Vagina (tissue), 2 donors: ENCODE results near the gene PRODH2. TPM values are rescaled to one million over a fixed set of nuclear protein-coding genes. Genes with fewer than 3 reads are reported as not detected.

Experiments used
- DNase-seq, 2 donors: peaks; one replicate each; pipeline ENCODE4 v3.0.0-alpha.2; 2017; ENCODE audit errors: extremely low spot score in 2 of 2
- H3K27ac ChIP-seq: fragments of 200-600 bp; sonication (generic); one replicate; pipeline ENCODE4 v1.5.1; 2019
- H3K27me3 ChIP-seq: fragments of 200-600 bp; sonication (generic); one replicate; pipeline ENCODE4 v1.5.1; 2019
- H3K36me3 ChIP-seq, 2 donors: fragments of 200-600 bp; sonication (generic); one replicate each; pipeline ENCODE4 v1.5.1; 2017 to 2019
- H3K4me1 ChIP-seq: fragments of 200-600 bp; sonication (generic); one replicate; pipeline ENCODE4 v1.5.1; 2019
- H3K4me3 ChIP-seq, 2 donors: fragments of 200-600 bp; sonication (generic); 1 replicate in 1 of 2; 2 replicates in 1 of 2; pipeline ENCODE4 v1.5.1; 2016 to 2019
- H3K9me3 ChIP-seq: fragments of 200-600 bp; sonication (generic); one replicate; pipeline ENCODE4 v1.5.1; 2019
- POLR2A ChIP-seq, 2 donors: fragments of 450-650 bp; IDR thresholded peaks; one replicate each; pipeline ENCODE4 v1.6.1; 2017; ENCODE audit warnings: antibody characterized with exemption in 2 of 2, mild to moderate bottlenecking in 2 of 2, moderate library complexity in 2 of 2
- POLR2AphosphoS5 ChIP-seq, 2 donors: sonication (generic); formaldehyde crosslinking; IDR thresholded peaks; one replicate each; pipeline ENCODE4 v1.9.0; 2017; ENCODE audit warnings: antibody characterized with exemption in 2 of 2, mild to moderate bottlenecking in 2 of 2, low read depth in 1 of 2; ENCODE audit not compliant: insufficient read depth in 1 of 2
- intact Hi-C: fragments of 100-400 bp; cut with DNase I; formaldehyde crosslinking; loops from one replicate; pipeline ENCODE4 v1.15.1; 2023
- total RNA-seq: library from RNA; depleted of rRNA; stranded (reverse); fragments of >200 nt; gene quantifications from one replicate; pipeline ENCODE4 v1.2.3, GENCODE V29; 2016
- TF ChIP-seq, protein P1 (sequence below), 3 experiments: fragments of 450-650 bp in 2 of 3; fragments of 200-600 bp in 1 of 3; sonication (generic) in 1 of 3; IDR thresholded peaks; one replicate each; pipeline ENCODE4 v1.5.1; 2017 to 2019; ENCODE audit warnings: antibody characterized with exemption in 3 of 3, mild to moderate bottlenecking in 2 of 3, moderate library complexity in 2 of 3

PRODH2 gene
- total RNA-seq, 1 donor from 2014 or later = not detected

DNA sequence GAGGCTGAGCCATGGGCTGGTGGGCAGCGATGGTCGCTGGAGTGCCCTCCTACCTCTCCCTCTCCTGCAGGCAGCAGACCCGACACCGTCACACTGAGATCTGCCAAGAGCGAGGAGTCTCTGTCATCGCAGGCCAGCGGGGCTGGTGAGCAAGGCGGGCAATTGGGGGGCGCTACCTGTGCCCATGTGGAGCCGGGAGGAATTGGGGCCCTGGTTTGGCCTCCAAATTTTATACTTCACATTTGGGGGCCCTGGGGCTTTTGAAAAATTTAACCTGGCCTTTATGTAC, 27.4 kb downstream of the PRODH2 start:
- TF ChIP-seq, protein P1, sequence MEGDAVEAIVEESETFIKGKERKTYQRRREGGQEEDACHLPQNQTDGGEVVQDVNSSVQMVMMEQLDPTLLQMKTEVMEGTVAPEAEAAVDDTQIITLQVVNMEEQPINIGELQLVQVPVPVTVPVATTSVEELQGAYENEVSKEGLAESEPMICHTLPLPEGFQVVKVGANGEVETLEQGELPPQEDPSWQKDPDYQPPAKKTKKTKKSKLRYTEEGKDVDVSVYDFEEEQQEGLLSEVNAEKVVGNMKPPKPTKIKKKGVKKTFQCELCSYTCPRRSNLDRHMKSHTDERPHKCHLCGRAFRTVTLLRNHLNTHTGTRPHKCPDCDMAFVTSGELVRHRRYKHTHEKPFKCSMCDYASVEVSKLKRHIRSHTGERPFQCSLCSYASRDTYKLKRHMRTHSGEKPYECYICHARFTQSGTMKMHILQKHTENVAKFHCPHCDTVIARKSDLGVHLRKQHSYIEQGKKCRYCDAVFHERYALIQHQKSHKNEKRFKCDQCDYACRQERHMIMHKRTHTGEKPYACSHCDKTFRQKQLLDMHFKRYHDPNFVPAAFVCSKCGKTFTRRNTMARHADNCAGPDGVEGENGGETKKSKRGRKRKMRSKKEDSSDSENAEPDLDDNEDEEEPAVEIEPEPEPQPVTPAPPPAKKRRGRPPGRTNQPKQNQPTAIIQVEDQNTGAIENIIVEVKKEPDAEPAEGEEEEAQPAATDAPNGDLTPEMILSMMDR (IDR thresholded peaks at IDR 0.05) = no peak
- no peak for TF ChIP-seq POLR2A (IDR thresholded peaks at IDR 0.05)
- TF ChIP-seq POLR2AphosphoS5 (IDR thresholded peaks at IDR 0.05; ENCODE audit: insufficient read depth in 1 of 2, low read depth in 1 of 2) = no peak
- H3K27me3 ChIP-seq = no peaks in the 10 kb centered on the region
- no peak overlapping the region for H3K27ac ChIP-seq
- H3K9me3 ChIP-seq = no peaks in the 10 kb centered on the region
- no peak for DNase-seq
- intact Hi-C loops = no loop called here
- no peaks in the 10 kb centered on the region for H3K4me1 ChIP-seq
- H3K36me3 ChIP-seq = peaks cover 0 to 16% of the 10 kb centered on the region in 2 donors
- no peak overlapping the region for H3K4me3 ChIP-seq

DNA sequence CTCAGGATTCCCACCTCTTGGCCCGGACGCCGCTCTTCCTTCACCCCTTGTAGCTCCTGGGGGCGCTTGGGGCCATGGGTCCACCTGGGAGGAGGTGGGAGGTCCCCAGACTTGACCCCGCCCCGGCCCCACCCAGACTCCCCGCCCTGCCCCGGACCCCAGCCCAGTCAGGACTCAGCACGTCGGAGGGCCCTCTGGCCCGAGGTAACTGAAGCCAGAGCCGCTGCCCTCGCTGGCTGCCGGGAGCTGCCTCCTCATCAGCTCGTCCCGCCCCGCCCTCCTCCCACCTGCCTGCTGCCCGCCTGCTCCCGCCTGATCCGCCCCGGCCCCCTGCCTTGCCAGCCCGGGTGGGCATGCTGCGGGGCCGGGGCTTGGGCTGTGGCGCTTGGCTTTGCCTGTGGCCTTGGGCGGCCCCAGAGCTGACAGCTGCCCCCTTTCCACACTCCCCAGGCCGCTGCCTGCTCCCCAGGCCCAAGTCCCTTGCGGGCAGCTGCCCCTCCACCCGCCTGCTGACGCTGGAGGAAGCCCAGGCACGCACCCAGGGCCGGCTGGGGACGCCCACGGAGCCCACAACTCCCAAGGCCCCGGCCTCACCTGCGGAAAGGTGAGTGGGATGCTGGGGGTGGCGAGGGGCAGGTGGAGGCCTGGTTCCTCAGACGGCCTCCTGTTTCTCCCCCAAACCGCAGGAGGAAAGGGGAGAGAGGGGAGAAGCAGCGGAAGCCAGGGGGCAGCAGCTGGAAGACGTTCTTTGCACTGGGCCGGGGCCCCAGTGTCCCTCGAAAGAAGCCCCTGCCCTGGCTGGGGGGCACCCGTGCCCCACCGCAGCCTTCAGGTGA, 27.9 kb downstream of the PRODH2 start:
- Histone ChIP-seq H3K9me3 (no peaks in the 10 kb centered on the region), H3K36me3 (peaks cover 0 to 19% of the 10 kb centered on the region in 2 donors)
- intact Hi-C loops = no loop called here

DNA sequence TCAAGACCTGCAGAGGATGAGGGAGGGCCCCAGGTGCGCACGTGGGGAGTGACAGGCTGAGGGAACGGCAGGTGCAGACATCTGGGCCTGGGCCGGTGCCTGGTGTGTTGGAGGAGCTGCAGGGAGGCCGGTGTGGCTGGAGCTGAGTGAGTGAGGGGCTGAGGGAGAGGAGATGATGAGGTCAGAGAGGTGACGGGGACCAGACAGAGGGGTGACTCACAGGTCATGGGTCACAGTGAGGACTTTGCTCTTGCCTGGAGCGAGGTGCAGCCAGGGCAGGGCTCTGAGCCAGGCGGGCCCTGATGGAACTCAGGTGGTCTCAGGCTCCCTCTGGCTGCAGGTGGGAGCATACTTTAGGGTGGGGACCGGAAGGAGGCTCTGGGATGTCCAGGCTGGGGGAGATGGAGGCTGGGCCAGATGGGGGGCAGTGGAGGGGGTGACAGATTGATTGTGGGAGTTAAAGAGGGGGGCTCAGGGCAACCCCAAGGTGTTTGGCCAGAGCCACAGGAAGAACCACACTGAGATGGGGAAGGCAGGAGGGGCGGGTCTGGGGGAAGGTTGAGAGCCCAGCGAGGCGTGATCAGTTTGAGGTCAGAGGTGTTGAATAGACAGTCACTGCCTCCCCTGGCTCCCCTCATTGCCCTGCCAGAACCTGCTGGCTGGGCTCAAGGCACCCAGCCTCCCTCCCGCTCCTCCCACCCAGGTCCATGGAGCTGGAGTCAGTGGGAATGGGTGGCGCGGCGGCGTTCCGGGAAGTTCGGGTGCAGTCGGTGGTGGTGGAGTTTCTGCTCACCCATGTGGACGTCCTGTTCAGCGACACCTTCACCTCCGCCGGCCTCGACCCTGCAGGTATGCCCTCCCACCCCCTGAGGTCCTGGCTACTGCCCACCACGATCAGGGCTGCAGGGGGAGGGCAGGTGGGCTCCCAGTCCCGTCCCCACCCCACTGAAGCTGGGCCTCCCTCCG, 28.9 kb downstream of the PRODH2 start:
- TF ChIP-seq POLR2AphosphoS5 (IDR thresholded peaks at IDR 0.05; ENCODE audit: insufficient read depth in 1 of 2, low read depth in 1 of 2) (no peak), POLR2A (IDR thresholded peaks at IDR 0.05) (no peak)
- TF ChIP-seq, protein P1 (IDR thresholded peaks at IDR 0.05) = no peak
- intact Hi-C loops = no loop called here

More for the DNA sequence above, 27.9 kb downstream of the PRODH2 start:
- Histone ChIP-seq H3K4me1 (no peaks in the 10 kb centered on the region), H3K4me3 (no peak overlapping the region), H3K27me3 (no peaks in the 10 kb centered on the region), H3K27ac (no peak overlapping the region)
- DNase-seq = no peak
- TF ChIP-seq POLR2AphosphoS5 (IDR thresholded peaks at IDR 0.05; ENCODE audit: insufficient read depth in 1 of 2, low read depth in 1 of 2) (no peak), POLR2A (IDR thresholded peaks at IDR 0.05) (no peak)
- TF ChIP-seq, protein P1 (IDR thresholded peaks at IDR 0.05) = no peak

DNA sequence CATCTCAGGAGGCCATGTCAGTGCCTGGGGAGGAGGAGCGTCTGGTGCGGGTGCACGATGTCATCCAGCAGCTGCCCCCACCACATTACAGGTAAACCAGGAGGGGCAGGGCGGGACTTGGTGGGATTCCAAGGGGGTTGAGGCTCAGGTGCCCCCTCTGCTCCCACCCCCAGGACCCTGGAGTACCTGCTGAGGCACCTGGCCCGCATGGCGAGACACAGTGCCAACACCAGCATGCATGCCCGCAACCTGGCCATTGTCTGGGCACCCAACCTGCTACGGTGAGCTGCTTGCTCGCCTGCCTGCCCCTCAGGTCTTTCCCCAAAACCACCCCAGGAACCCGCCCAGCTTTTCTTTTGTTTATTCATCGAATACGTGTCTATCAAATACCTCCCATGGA, 30.1 kb downstream of the PRODH2 start:
- H3K36me3 ChIP-seq = peaks cover 0 to 23% of the 10 kb centered on the region in 2 donors
- no peak overlapping the region for H3K4me3 ChIP-seq
- no peak for TF ChIP-seq POLR2A (IDR thresholded peaks at IDR 0.05)
- TF ChIP-seq POLR2AphosphoS5 (IDR thresholded peaks at IDR 0.05; ENCODE audit: insufficient read depth in 1 of 2, low read depth in 1 of 2) = no peak
- TF ChIP-seq, protein P1 (IDR thresholded peaks at IDR 0.05) = no peak
- H3K27me3 ChIP-seq = no peaks in the 10 kb centered on the region
- intact Hi-C loops = no loop called here
- no peaks in the 10 kb centered on the region for H3K9me3 ChIP-seq
- no peaks in the 10 kb centered on the region for H3K4me1 ChIP-seq
- no peak for DNase-seq
- no peak overlapping the region for H3K27ac ChIP-seq

More for the DNA sequence above, 28.9 kb downstream of the PRODH2 start:
- DNase-seq = no peak
- Histone ChIP-seq H3K27me3 (no peaks in the 10 kb centered on the region), H3K4me3 (no peak overlapping the region), H3K4me1 (no peaks in the 10 kb centered on the region), H3K27ac (no peak overlapping the region), H3K36me3 (peaks cover 0 to 19% of the 10 kb centered on the region in 2 donors), H3K9me3 (no peaks in the 10 kb centered on the region)
